GM15510 (cell line): ENCODE measurements around the gene RABL6.

Experiments
- POLR2A ChIP-seq: IDR thresholded peaks from 3 replicates; pipeline ENCODE4 v1.6.1; 2011; ENCODE audit warnings: borderline replicate concordance; ENCODE audit not compliant: insufficient read length; ENCODE audit errors: extremely low read depth

The RABL6 gene

GRCh38 chr9:136807281-136808074 lies at the start of gene RABL6:
RABL6 (plus strand) TSS chr9:136807948; CDS start chr9:136808197, 249 bp downstream.
- TF ChIP-seq POLR2A = peak; percentile 96

GRCh38 chr9:136759001-136759400 lies 48.7 kb upstream of the RABL6 start:
- no peak for TF ChIP-seq POLR2A

GRCh38 chr9:136759436-136760325 lies 48.1 kb upstream of the RABL6 start:
- no peak for TF ChIP-seq POLR2A

- TF ChIP-seq POLR2A = no peak
These were observed 47.3 kb upstream of the RABL6 start for GRCh38 chr9:136760424-136760823.

- TF ChIP-seq POLR2A = no peak
These were observed 46.2 kb upstream of the RABL6 start for GRCh38 chr9:136761545-136761981.

- no peak for TF ChIP-seq POLR2A
These were observed 45.5 kb upstream of the RABL6 start for GRCh38 chr9:136762221-136762691.

- TF ChIP-seq POLR2A = no peak
These were observed 44.7 kb upstream of the RABL6 start for GRCh38 chr9:136762915-136763648.

- no peak for TF ChIP-seq POLR2A
These were observed 44.1 kb upstream of the RABL6 start for GRCh38 chr9:136763649-136764035.

GRCh38 chr9:136764301-136764891 lies 43.4 kb upstream of the RABL6 start, which contains the start of gene LCN15:
LCN15 (minus strand) TSS chr9:136764518; CDS start chr9:136764488, 30 bp downstream.
- TF ChIP-seq POLR2A = no peak

GRCh38 chr9:136765041-136765440 lies 42.7 kb upstream of the RABL6 start:
- TF ChIP-seq POLR2A = no peak

GRCh38 chr9:136769710-136770191 lies 38.0 kb upstream of the RABL6 start:
- no peak for TF ChIP-seq POLR2A

- no peak for TF ChIP-seq POLR2A
These were observed 35.8 kb upstream of the RABL6 start for GRCh38 chr9:136771907-136772415.

GRCh38 chr9:136773386-136774044 lies 34.2 kb upstream of the RABL6 start:
- no peak for TF ChIP-seq POLR2A
